ENCODE data around the gene SPA17.

The SPA17 gene

DNA sequence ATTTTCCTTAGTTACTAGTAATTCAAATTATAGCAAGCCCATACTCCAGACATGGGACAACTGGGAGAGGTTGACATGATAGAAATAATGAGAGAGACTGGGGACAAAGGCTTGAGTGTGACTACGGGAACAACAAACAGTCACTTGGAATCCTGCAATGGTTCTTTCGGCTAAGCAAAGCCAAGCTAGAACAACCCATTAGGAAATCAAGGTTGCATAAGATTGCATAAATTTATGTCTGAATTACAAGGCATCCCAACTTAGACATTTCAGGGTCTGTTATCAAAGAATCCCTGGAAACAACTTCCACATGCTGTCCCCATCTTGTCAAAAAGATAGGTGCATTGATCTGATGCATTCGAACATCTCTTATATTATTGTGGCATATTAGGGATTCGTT is 55.9 kb downstream of the SPA17 start:
- no peak for TF ChIP-seq TAF1 (IDR thresholded peaks at IDR 0.05; ENCODE audit: borderline replicate concordance, insufficient read depth, low read length)
- no peak for TF ChIP-seq SIN3A (IDR thresholded peaks at IDR 0.05; ENCODE audit: borderline replicate concordance, insufficient read depth, low read length)
- TF ChIP-seq FOXP2 (optimal IDR thresholded peaks at IDR 0.05; ENCODE audit: borderline replicate concordance, extremely low read depth, extremely low read length, insufficient read depth) = no peak
- TF ChIP-seq POLR2AphosphoS5 (IDR thresholded peaks at IDR 0.05; ENCODE audit: low read depth, low read length) = no peak

DNA sequence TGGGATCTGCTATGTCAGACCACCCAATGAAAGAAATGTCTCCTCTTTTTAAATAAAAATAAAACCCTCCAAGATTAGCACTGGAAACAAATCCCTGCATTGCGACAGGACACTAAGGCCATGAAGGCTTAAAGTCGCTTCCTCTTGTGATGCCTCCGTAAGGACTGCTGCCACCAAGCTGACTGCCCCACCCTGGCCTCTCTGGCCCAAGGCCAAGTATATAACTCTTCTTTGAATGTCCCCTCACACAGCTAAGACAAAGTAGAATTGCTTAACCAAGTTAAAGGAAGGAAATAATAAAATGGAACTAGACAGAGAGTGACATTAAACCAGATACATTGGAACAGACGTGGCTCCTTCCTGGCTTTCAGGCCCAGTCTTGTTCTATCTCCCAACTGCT is 58.5 kb downstream of the SPA17 start:
- TF ChIP-seq SIN3A (IDR thresholded peaks at IDR 0.05; ENCODE audit: borderline replicate concordance, insufficient read depth, low read length) (no peak), TAF1 (IDR thresholded peaks at IDR 0.05; ENCODE audit: borderline replicate concordance, insufficient read depth, low read length) (no peak), FOXP2 (optimal IDR thresholded peaks at IDR 0.05; ENCODE audit: borderline replicate concordance, extremely low read depth, extremely low read length, insufficient read depth) (no peak)
- TF ChIP-seq, protein P1, sequence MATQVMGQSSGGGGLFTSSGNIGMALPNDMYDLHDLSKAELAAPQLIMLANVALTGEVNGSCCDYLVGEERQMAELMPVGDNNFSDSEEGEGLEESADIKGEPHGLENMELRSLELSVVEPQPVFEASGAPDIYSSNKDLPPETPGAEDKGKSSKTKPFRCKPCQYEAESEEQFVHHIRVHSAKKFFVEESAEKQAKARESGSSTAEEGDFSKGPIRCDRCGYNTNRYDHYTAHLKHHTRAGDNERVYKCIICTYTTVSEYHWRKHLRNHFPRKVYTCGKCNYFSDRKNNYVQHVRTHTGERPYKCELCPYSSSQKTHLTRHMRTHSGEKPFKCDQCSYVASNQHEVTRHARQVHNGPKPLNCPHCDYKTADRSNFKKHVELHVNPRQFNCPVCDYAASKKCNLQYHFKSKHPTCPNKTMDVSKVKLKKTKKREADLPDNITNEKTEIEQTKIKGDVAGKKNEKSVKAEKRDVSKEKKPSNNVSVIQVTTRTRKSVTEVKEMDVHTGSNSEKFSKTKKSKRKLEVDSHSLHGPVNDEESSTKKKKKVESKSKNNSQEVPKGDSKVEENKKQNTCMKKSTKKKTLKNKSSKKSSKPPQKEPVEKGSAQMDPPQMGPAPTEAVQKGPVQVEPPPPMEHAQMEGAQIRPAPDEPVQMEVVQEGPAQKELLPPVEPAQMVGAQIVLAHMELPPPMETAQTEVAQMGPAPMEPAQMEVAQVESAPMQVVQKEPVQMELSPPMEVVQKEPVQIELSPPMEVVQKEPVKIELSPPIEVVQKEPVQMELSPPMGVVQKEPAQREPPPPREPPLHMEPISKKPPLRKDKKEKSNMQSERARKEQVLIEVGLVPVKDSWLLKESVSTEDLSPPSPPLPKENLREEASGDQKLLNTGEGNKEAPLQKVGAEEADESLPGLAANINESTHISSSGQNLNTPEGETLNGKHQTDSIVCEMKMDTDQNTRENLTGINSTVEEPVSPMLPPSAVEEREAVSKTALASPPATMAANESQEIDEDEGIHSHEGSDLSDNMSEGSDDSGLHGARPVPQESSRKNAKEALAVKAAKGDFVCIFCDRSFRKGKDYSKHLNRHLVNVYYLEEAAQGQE (IDR thresholded peaks at IDR 0.05; ENCODE audit: insufficient read depth in 1 of 2, low read depth in 2 of 2, low read length in 2 of 2) = no peak

DNA sequence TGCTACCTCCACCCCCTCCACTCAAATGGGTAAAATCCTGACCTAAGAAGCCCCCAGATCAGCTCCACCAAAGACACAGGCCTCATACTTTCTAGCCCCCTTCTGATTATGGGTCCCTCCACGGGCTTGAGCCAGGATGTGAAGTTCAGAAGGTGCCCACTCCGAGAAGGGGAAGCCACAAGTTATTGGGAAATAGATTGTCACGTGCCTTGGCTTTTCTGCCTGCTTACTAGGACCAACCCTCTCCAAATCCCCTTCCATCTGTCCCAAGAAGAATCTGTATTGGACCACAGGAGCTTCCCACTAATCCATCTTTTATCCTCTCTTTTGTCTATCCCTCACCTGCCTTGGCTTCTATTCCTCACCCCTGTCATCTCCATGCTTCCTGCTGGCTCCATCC is 63.0 kb downstream of the SPA17 start:
- no peak for TF ChIP-seq SIN3A (IDR thresholded peaks at IDR 0.05; ENCODE audit: borderline replicate concordance, insufficient read depth, low read length)
- TF ChIP-seq, protein P1 (IDR thresholded peaks at IDR 0.05; ENCODE audit: insufficient read depth in 1 of 2, low read depth in 2 of 2, low read length in 2 of 2) = no peak
- TF ChIP-seq POLR2AphosphoS5 (IDR thresholded peaks at IDR 0.05; ENCODE audit: low read depth, low read length) = no peak
- no peak for TF ChIP-seq TAF1 (IDR thresholded peaks at IDR 0.05; ENCODE audit: borderline replicate concordance, insufficient read depth, low read length)
- TF ChIP-seq FOXP2 (optimal IDR thresholded peaks at IDR 0.05; ENCODE audit: borderline replicate concordance, extremely low read depth, extremely low read length, insufficient read depth) = no peak

DNA sequence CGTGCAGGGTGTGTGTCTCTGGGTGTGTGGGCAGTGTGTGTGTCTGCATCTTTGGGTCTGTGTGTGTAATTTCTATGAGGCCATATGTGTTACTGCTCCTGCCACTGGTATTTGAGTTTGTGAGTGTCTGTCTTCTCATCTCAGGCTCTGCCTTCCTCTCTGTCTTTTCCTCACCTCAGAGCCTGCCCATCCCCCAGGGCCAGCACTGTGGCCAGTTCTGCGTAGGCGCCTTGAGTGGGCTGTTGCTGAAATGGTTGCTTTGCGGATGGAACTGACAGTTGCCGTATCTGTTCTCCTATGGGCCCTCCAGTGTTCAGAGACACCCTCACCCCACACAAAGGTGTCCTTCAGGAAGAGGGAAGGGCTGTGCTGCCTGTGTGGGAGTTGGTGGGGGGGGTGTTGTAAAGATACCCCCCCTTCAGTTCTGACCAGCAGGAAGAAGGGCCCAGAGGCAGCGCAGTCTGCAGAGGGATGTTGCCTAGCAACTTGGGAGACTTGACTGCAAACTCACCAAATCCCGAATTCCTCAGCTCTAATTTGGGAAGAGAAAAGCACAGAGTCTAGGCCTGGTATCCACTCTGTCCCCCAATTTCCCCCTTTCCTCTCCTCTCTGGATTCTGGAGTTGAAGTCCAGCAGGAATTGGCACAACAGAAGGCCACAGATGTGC is 64.1 kb downstream of the SPA17 start:
- TF ChIP-seq POLR2AphosphoS5 (IDR thresholded peaks at IDR 0.05; ENCODE audit: low read depth, low read length) (no peak), FOXP2 (optimal IDR thresholded peaks at IDR 0.05; ENCODE audit: borderline replicate concordance, extremely low read depth, extremely low read length, insufficient read depth) (no peak), SIN3A (IDR thresholded peaks at IDR 0.05; ENCODE audit: borderline replicate concordance, insufficient read depth, low read length) (no peak), TAF1 (IDR thresholded peaks at IDR 0.05; ENCODE audit: borderline replicate concordance, insufficient read depth, low read length) (no peak)
- TF ChIP-seq, protein P1 (IDR thresholded peaks at IDR 0.05; ENCODE audit: insufficient read depth in 1 of 2, low read depth in 2 of 2, low read length in 2 of 2) = no peak

DNA sequence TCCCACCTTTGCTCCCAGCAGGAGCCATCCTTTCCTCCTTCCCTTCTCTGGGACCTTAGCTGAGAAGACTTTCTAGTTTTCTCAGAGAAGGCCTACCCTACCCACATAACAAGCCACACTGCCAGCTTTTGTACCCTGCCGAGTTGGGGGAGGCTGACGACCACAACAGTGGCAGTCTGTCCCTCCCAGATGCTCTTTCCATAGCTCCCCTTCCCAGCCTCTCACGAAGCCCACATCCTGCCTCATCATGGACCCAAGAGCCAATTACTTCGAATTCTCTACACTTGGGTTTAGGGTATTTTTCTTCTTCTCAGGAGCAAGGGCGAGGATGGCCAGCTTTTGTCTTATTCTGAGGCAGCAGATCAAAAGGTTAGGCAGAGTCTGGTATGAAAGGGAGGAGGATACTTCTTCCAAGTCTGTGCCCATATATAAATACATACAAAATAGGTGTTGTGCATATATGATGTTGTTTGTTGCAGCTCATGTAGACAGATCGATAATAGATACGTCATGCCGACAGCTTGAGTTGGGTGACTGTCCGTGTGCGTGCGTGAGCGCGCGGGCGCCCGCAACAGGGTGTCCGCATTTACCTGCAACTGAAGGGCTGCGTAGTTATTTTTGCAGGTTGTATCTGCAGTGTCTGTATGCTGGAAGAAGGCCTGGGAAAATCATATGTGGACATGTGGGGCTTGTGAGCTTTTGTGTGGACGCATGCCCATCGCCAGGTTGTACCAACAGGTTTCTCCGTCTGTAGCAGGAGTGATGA is 65.2 kb downstream of the SPA17 start:
- TF ChIP-seq, protein P1 (IDR thresholded peaks at IDR 0.05; ENCODE audit: insufficient read depth in 1 of 2, low read depth in 2 of 2, low read length in 2 of 2) = no peak
- no peak for TF ChIP-seq SIN3A (IDR thresholded peaks at IDR 0.05; ENCODE audit: borderline replicate concordance, insufficient read depth, low read length)
- no peak for TF ChIP-seq FOXP2 (optimal IDR thresholded peaks at IDR 0.05; ENCODE audit: borderline replicate concordance, extremely low read depth, extremely low read length, insufficient read depth)
- no peak for TF ChIP-seq POLR2AphosphoS5 (IDR thresholded peaks at IDR 0.05; ENCODE audit: low read depth, low read length)
- TF ChIP-seq TAF1 (IDR thresholded peaks at IDR 0.05; ENCODE audit: borderline replicate concordance, insufficient read depth, low read length) = no peak

All from PFSK-1 (cell line).